Neural cell (in vitro differentiated cells): ENCODE measurements around the gene PRSS33. TPM values are rescaled to one million over a fixed set of nuclear protein-coding genes. Genes with fewer than 3 reads are reported as not detected.

Experiments used
- H2AFZ ChIP-seq: fragments of 200-600, 300-800 bp; sonication (generic), shearing (Covaris generic); 2 replicates; pipeline ENCODE4 v1.6.0; 2014; ENCODE audit warnings: low read depth, mild to moderate bottlenecking, antibody characterized with exemption, low read length, moderate library complexity
- H3F3A ChIP-seq: fragments of 200-600 bp; shearing (Covaris generic); 2 replicates; pipeline ENCODE4 v1.6.1; 2016; ENCODE audit warnings: mild to moderate bottlenecking, moderate library complexity, mixed read lengths, antibody characterized with exemption, low read length; ENCODE audit not compliant: insufficient read depth, poor library complexity, severe bottlenecking
- H3K27ac ChIP-seq: fragments of 200-600, 300-800 bp; sonication (generic), shearing (Covaris generic); 2 replicates; pipeline ENCODE4 v1.5.1; 2014; ENCODE audit warnings: mild to moderate bottlenecking, low read length, moderate library complexity
- H3K27me3 ChIP-seq: fragments of 300-800, 200-600 bp; sonication (generic), shearing (Covaris generic); 2 replicates; pipeline ENCODE4 v1.6.0; 2014; ENCODE audit warnings: mild to moderate bottlenecking, low read depth, low read length, moderate library complexity; ENCODE audit not compliant: insufficient read depth
- H3K36me3 ChIP-seq: fragments of 300-800, 200-600 bp; sonication (generic), shearing (Covaris generic); 2 replicates; pipeline ENCODE4 v1.5.1; 2014; ENCODE audit warnings: mild to moderate bottlenecking, antibody characterized with exemption, low read length, moderate library complexity; ENCODE audit not compliant: insufficient read depth
- H3K4me2 ChIP-seq: fragments of 300-800, 200-600 bp; sonication (generic), shearing (Covaris generic); 2 replicates; pipeline ENCODE4 v1.6.0; 2014; ENCODE audit warnings: mild to moderate bottlenecking, low read length
- H3K4me3 ChIP-seq: fragments of 300-800, 200-600 bp; sonication (generic), shearing (Covaris generic); 2 replicates; pipeline ENCODE4 v1.5.1; 2014; ENCODE audit warnings: mild to moderate bottlenecking, low read length, moderate library complexity
- H3K79me2 ChIP-seq: fragments of 200-600 bp; shearing (Covaris generic); replicated peaks from 2 replicates; pipeline ENCODE4 v1.6.0; 2014; ENCODE audit warnings: mild to moderate bottlenecking, low read length, moderate library complexity; ENCODE audit not compliant: insufficient read depth
- H3K9ac ChIP-seq: fragments of 300-800, 200-600 bp; sonication (generic), shearing (Covaris generic); 2 replicates; pipeline ENCODE4 v1.6.1; 2016; ENCODE audit warnings: mild to moderate bottlenecking, low read length, mixed read lengths
- H3K9me2 ChIP-seq: fragments of 200-600 bp; shearing (Covaris generic); 2 replicates; pipeline ENCODE4 v1.6.1; 2016; ENCODE audit warnings: mild to moderate bottlenecking, low read length, mixed read lengths; ENCODE audit not compliant: insufficient read depth
- H3K9me3 ChIP-seq: fragments of 200-600, 300-800 bp; sonication (generic), shearing (Covaris generic); 2 replicates; pipeline ENCODE4 v1.6.1; 2016; ENCODE audit warnings: mild to moderate bottlenecking, mixed run types, low read length, moderate library complexity, mixed read lengths
- H4K20me1 ChIP-seq: fragments of 200-600 bp; shearing (Covaris generic); 2 replicates; pipeline ENCODE4 v1.6.1; 2016; ENCODE audit warnings: mild to moderate bottlenecking, mixed run types; ENCODE audit not compliant: insufficient read depth
- CTCF ChIP-seq: fragments of 450-650 bp; IDR thresholded peaks from 2 replicates; pipeline ENCODE4 v1.5.1; 2014; ENCODE audit warnings: antibody characterized with exemption, mild to moderate bottlenecking, moderate library complexity; ENCODE audit not compliant: poor library complexity, severe bottlenecking
- EP300 ChIP-seq: fragments of 450-650 bp; conservative IDR thresholded peaks from 2 replicates; pipeline ENCODE4 v1.6.1; 2014; ENCODE audit warnings: antibody characterized with exemption, mild to moderate bottlenecking, moderate library complexity; ENCODE audit not compliant: poor library complexity, severe bottlenecking
- EZH2 ChIP-seq: fragments of 200-600, 300-800 bp; shearing (Covaris generic), sonication (generic); IDR thresholded peaks from 2 replicates; pipeline ENCODE4 v1.6.1; 2014; ENCODE audit warnings: antibody characterized with exemption, low read length, borderline replicate concordance, mild to moderate bottlenecking; ENCODE audit not compliant: insufficient read depth, poor library complexity, severe bottlenecking
- MXI1 ChIP-seq: fragments of 450-650 bp; conservative IDR thresholded peaks from 2 replicates; pipeline ENCODE4 v1.6.1; 2014; ENCODE audit warnings: antibody characterized with exemption, mild to moderate bottlenecking; ENCODE audit not compliant: poor library complexity, severe bottlenecking
- POLR2AphosphoS5 ChIP-seq: IDR thresholded peaks from 2 replicates; pipeline ENCODE4 v1.6.1; 2012
- RAD21 ChIP-seq: fragments of 450-650 bp; conservative IDR thresholded peaks from 2 replicates; pipeline ENCODE4 v1.6.1; 2014; ENCODE audit warnings: antibody characterized with exemption, mild to moderate bottlenecking, moderate library complexity
- REST ChIP-seq: IDR thresholded peaks from 2 replicates; pipeline ENCODE4 v1.6.1; 2012; ENCODE audit warnings: borderline replicate concordance
- SMC3 ChIP-seq: fragments of 450-650 bp; conservative IDR thresholded peaks from 2 replicates; pipeline ENCODE4 v1.6.1; 2014; ENCODE audit warnings: antibody characterized with exemption, mild to moderate bottlenecking, moderate library complexity; ENCODE audit not compliant: poor library complexity
- TAF1 ChIP-seq: IDR thresholded peaks from 2 replicates; pipeline ENCODE4 v1.6.1; 2012; ENCODE audit warnings: low read depth
- polyA plus RNA-seq: library from polyadenylated mRNA; depleted of rRNA; stranded (reverse); fragments of >200 nt; gene quantifications from 2 replicates; pipeline ENCODE4 v1.2.3, GENCODE V29; 2014

The PRSS33 gene
- polyA plus RNA-seq, 1 donor from 2014 or later, result not detected

GRCh38 chr16:2795395-2796143 is 8.2 kb upstream of the PRSS33 start:
- no peak overlapping the region for H2AFZ ChIP-seq

GRCh38 chr16:2792940-2793339 is 5.6 kb upstream of the PRSS33 start:
- Histone ChIP-seq H3K9ac (no peak overlapping the region), H3K4me3 (no peak overlapping the region), H3K27ac (no peak overlapping the region), H3K9me2 (no peaks in the 10 kb centered on the region), H3F3A (no peaks in the 10 kb centered on the region), H2AFZ (no peak overlapping the region), H3K27me3 (no peaks in the 10 kb centered on the region), H4K20me1 (no peaks in the 10 kb centered on the region), H3K9me3 (no peaks in the 10 kb centered on the region), H3K36me3 (no peaks in the 10 kb centered on the region), H3K4me2 (no peak overlapping the region), H3K79me2 (no peaks in the 10 kb centered on the region)
- TF ChIP-seq SMC3 (no peak), CTCF (no peak), EZH2 (no peak), RAD21 (no peak)

More at GRCh38 chr16:2795395-2796143, 8.2 kb upstream of the PRSS33 start:
- Histone ChIP-seq H3K27ac (no peak overlapping the region), H3K4me2 (no peak overlapping the region), H3K27me3 (no peaks in the 10 kb centered on the region), H3K79me2 (no peaks in the 10 kb centered on the region), H3K9ac (no peak overlapping the region), H3K9me3 (no peaks in the 10 kb centered on the region), H4K20me1 (no peaks in the 10 kb centered on the region), H3F3A (no peaks in the 10 kb centered on the region), H3K36me3 (no peaks in the 10 kb centered on the region), H3K4me3 (no peak overlapping the region), H3K9me2 (no peaks in the 10 kb centered on the region)
- TF ChIP-seq EP300 (no peak), MXI1 (no peak), SMC3 (no peak), TAF1 (no peak), RAD21 (no peak), POLR2AphosphoS5 (no peak), REST (no peak), CTCF (no peak), EZH2 (no peak)
